HepG2 (cell line): Measurements from ENCODE around the gene RCBTB2.
A peak's percentile ranks its signal among the peaks of the same experiment; 100 is the strongest.

ENCODE experiments used
- CBFB ChIP-seq: sonication (generic); formaldehyde crosslinking; IDR thresholded peaks from 2 replicates; pipeline ENCODE4 v1.4.0; 2020; ENCODE audit warnings: missing genetic modification reagents
- CHD4 ChIP-seq: fragments of 200-600 bp; sonication (generic); IDR thresholded peaks from 2 replicates; pipeline ENCODE4 v1.7.0; 2017; ENCODE audit warnings: mild to moderate bottlenecking, low read length, borderline replicate concordance
- FOXM1 ChIP-seq: sonication (generic); formaldehyde crosslinking; IDR thresholded peaks from 2 replicates; pipeline ENCODE4 v1.5.0; 2020; ENCODE audit warnings: missing genetic modification reagents
- RBFOX2 ChIP-seq: fragments of 200-400 bp; formaldehyde crosslinking; IDR thresholded peaks from 2 replicates; pipeline ENCODE4 v1.6.1; 2017; ENCODE audit warnings: low read depth, mild to moderate bottlenecking, low read length
- ZBTB20 ChIP-seq: sonication (generic); formaldehyde crosslinking; IDR thresholded peaks from 2 replicates; pipeline ENCODE4 v1.8.1; 2023; ENCODE audit warnings: missing genetic modification reagents, low read depth, mild to moderate bottlenecking, borderline replicate concordance
- ZNF567 ChIP-seq: sonication (generic); formaldehyde crosslinking; IDR thresholded peaks from 2 replicates; pipeline ENCODE4 v1.8.1; 2023; ENCODE audit warnings: mild to moderate bottlenecking, missing genetic modification reagents, borderline replicate concordance
- TF ChIP-seq, protein P1 (sequence below): IDR thresholded peaks from 2 replicates; pipeline ENCODE4 v1.6.1; 2018; ENCODE audit warnings: missing genetic modification reagents
- TF ChIP-seq, protein P2 (sequence below): sonication (generic); formaldehyde crosslinking; IDR thresholded peaks from 2 replicates; pipeline ENCODE4 v1.5.0; 2020; ENCODE audit warnings: mild to moderate bottlenecking, missing genetic modification reagents
- TF ChIP-seq, protein P3 (sequence below): IDR thresholded peaks from 2 replicates; pipeline ENCODE4 v1.6.1; 2012; ENCODE audit warnings: inconsistent platforms
- TF ChIP-seq, protein P4 (sequence below): sonication (generic); formaldehyde crosslinking; IDR thresholded peaks from 2 replicates; pipeline ENCODE4 v1.8.1; 2023; ENCODE audit warnings: missing genetic modification reagents, inconsistent platforms, borderline replicate concordance
- TF ChIP-seq, protein P5 (sequence below): sonication (generic); formaldehyde crosslinking; IDR thresholded peaks from 2 replicates; pipeline ENCODE4 v1.4.0; 2020; ENCODE audit warnings: missing genetic modification reagents, borderline replicate concordance
- TF ChIP-seq, protein P6 (sequence below): sonication (generic); formaldehyde crosslinking; IDR thresholded peaks from 2 replicates; pipeline ENCODE4 v1.4.0; 2020; ENCODE audit warnings: mild to moderate bottlenecking, missing genetic modification reagents, borderline replicate concordance

DNA sequence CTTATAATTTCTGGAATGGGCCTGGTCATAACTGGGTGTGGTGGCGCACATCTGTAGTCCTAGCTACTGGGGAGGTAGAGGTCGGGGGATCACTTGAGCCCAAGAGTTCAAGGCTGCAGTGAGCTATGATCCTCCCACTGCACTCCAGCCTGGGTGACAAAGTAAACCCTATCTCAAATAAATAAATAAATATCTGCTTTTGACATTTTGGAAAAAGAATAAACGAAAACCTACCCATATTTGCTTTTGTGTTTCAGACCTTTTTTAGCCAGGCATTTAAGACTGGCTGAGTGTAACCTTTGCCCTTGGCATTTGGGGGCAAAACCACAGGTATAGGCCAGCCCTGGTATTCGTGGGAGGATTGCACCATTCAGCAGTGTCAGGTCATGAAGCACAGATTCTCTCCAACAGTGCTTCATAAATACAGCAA lies 14.8 kb upstream of the RCBTB2 start:
- TF ChIP-seq, protein P1, sequence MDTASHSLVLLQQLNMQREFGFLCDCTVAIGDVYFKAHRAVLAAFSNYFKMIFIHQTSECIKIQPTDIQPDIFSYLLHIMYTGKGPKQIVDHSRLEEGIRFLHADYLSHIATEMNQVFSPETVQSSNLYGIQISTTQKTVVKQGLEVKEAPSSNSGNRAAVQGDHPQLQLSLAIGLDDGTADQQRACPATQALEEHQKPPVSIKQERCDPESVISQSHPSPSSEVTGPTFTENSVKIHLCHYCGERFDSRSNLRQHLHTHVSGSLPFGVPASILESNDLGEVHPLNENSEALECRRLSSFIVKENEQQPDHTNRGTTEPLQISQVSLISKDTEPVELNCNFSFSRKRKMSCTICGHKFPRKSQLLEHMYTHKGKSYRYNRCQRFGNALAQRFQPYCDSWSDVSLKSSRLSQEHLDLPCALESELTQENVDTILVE (CRISPR knock-in tag), result no peak
- TF ChIP-seq, protein P2, sequence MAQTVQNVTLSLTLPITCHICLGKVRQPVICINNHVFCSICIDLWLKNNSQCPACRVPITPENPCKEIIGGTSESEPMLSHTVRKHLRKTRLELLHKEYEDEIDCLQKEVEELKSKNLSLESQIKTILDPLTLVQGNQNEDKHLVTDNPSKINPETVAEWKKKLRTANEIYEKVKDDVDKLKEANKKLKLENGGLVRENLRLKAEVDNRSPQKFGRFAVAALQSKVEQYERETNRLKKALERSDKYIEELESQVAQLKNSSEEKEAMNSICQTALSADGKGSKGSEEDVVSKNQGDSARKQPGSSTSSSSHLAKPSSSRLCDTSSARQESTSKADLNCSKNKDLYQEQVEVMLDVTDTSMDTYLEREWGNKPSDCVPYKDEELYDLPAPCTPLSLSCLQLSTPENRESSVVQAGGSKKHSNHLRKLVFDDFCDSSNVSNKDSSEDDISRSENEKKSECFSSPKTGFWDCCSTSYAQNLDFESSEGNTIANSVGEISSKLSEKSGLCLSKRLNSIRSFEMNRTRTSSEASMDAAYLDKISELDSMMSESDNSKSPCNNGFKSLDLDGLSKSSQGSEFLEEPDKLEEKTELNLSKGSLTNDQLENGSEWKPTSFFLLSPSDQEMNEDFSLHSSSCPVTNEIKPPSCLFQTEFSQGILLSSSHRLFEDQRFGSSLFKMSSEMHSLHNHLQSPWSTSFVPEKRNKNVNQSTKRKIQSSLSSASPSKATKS (CRISPR knock-in tag), result no peak
- TF ChIP-seq CHD4, result no peak
- TF ChIP-seq ZBTB20 (CRISPR knock-in tag), result no peak
- TF ChIP-seq CBFB (CRISPR knock-in tag), result no peak
- TF ChIP-seq, protein P3, sequence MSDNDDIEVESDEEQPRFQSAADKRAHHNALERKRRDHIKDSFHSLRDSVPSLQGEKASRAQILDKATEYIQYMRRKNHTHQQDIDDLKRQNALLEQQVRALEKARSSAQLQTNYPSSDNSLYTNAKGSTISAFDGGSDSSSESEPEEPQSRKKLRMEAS, result no peak
- TF ChIP-seq, protein P4, sequence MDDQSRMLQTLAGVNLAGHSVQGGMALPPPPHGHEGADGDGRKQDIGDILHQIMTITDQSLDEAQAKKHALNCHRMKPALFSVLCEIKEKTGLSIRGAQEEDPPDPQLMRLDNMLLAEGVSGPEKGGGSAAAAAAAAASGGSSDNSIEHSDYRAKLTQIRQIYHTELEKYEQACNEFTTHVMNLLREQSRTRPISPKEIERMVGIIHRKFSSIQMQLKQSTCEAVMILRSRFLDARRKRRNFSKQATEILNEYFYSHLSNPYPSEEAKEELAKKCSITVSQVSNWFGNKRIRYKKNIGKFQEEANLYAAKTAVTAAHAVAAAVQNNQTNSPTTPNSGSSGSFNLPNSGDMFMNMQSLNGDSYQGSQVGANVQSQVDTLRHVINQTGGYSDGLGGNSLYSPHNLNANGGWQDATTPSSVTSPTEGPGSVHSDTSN (CRISPR knock-in tag), result no peak
- no peak for TF ChIP-seq RBFOX2
- TF ChIP-seq, protein P5, sequence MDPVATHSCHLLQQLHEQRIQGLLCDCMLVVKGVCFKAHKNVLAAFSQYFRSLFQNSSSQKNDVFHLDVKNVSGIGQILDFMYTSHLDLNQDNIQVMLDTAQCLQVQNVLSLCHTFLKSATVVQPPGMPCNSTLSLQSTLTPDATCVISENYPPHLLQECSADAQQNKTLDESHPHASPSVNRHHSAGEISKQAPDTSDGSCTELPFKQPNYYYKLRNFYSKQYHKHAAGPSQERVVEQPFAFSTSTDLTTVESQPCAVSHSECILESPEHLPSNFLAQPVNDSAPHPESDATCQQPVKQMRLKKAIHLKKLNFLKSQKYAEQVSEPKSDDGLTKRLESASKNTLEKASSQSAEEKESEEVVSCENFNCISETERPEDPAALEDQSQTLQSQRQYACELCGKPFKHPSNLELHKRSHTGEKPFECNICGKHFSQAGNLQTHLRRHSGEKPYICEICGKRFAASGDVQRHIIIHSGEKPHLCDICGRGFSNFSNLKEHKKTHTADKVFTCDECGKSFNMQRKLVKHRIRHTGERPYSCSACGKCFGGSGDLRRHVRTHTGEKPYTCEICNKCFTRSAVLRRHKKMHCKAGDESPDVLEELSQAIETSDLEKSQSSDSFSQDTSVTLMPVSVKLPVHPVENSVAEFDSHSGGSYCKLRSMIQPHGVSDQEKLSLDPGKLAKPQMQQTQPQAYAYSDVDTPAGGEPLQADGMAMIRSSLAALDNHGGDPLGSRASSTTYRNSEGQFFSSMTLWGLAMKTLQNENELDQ (CRISPR knock-in tag), result no peak
- TF ChIP-seq ZNF567 (CRISPR knock-in tag), result no peak
- TF ChIP-seq FOXM1 (CRISPR knock-in tag), result no peak
- TF ChIP-seq, protein P6, sequence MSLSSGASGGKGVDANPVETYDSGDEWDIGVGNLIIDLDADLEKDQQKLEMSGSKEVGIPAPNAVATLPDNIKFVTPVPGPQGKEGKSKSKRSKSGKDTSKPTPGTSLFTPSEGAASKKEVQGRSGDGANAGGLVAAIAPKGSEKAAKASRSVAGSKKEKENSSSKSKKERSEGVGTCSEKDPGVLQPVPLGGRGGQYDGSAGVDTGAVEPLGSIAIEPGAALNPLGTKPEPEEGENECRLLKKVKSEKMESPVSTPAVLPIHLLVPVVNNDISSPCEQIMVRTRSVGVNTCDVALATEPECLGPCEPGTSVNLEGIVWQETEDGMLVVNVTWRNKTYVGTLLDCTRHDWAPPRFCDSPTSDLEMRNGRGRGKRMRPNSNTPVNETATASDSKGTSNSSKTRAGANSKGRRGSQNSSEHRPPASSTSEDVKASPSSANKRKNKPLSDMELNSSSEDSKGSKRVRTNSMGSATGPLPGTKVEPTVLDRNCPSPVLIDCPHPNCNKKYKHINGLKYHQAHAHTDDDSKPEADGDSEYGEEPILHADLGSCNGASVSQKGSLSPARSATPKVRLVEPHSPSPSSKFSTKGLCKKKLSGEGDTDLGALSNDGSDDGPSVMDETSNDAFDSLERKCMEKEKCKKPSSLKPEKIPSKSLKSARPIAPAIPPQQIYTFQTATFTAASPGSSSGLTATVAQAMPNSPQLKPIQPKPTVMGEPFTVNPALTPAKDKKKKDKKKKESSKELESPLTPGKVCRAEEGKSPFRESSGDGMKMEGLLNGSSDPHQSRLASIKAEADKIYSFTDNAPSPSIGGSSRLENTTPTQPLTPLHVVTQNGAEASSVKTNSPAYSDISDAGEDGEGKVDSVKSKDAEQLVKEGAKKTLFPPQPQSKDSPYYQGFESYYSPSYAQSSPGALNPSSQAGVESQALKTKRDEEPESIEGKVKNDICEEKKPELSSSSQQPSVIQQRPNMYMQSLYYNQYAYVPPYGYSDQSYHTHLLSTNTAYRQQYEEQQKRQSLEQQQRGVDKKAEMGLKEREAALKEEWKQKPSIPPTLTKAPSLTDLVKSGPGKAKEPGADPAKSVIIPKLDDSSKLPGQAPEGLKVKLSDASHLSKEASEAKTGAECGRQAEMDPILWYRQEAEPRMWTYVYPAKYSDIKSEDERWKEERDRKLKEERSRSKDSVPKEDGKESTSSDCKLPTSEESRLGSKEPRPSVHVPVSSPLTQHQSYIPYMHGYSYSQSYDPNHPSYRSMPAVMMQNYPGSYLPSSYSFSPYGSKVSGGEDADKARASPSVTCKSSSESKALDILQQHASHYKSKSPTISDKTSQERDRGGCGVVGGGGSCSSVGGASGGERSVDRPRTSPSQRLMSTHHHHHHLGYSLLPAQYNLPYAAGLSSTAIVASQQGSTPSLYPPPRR, result peak; percentile 18; the same call in 1 of the 2 replicates
